Activated CD4-positive, alpha-beta T cell treated with anti-CD3 and anti-CD28 coated beads for 24 hours (primary cell): ENCODE measurements around the gene VMP1.
A peak's percentile ranks its signal among the peaks of the same experiment; 100 is the strongest.

ENCODE experiments used
- DNase-seq, 2 donors: peaks; one replicate each; pipeline ENCODE4 v3.0.0-alpha.2; 2020; ENCODE audit warnings: low read depth in 2 of 2

The VMP1 gene

GRCh38 chr17:59707149-59707970, at the start of gene VMP1, which contains the start of gene PTRH2:
VMP1 (plus strand) TSS chr17:59707654; CDS start chr17:59731447, 23,793 bp downstream.
PTRH2 (minus strand) TSS chr17:59707430; CDS start chr17:59697978, 9,452 bp downstream.
- peak; percentile 83 to 90 for DNase-seq

DNA sequence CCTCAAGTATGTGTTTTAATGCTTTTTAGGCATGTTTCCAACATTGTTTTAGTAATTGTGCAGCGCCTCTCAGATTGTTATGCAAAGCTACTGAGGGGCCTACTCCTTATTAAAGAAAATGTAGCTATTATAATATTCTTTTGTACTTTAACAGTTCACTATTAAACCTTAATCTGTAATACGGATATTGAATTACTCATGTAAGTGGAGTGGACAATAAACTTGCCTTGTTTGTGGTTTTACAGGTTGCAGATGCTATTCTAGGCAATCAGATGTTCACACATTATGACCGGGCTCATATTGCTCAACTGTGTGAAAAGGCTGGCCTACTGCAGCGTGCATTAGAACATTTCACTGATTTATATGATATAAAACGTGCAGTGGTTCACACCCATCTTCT, 41.2 kb upstream of the VMP1 start:
- DNase-seq = no peak

GRCh38 chr17:59668816-59669215, 38.6 kb upstream of the VMP1 start:
- no peak for DNase-seq

DNA sequence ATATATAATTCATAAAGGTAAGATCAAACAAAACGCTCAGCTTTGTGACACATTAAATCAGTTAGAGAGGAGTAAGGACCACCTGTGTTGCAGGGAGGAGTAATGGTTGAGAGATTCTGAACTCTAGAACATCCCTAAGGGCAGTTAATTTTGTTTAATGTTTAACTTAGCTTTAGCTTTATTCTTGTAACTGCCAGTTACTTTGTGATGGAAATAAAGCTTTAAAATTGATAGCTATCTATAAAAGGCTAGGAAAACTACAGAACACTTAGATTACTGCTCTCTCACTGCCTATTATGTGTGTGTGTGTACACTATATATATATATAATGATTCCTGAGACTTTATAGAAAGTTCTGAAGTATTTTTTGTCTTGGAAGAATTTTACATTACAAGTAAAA, 38.0 kb upstream of the VMP1 start:
- no peak for DNase-seq

GRCh38 chr17:59669944-59670343, 37.5 kb upstream of the VMP1 start:
- DNase-seq = no peak

DNA sequence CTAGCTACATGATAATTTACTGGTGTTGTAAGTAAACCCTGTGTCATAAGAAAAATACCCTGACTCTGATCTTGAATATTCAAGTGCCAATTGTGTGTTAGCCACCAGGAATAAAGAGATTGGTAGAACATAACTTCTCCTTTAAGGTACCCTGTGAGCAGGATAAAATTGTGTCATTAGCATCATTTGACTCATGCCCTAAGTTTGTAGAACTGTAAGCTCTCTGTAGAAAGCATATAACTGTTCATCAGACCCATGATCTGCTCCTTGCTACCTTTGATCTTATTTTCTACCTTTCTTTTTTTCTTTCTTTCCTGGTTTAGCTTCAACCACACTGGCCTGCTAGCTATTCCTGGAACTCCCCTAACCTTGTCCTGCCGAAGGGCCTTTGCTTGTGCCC, 36.1 kb upstream of the VMP1 start:
- DNase-seq = no peak

DNA sequence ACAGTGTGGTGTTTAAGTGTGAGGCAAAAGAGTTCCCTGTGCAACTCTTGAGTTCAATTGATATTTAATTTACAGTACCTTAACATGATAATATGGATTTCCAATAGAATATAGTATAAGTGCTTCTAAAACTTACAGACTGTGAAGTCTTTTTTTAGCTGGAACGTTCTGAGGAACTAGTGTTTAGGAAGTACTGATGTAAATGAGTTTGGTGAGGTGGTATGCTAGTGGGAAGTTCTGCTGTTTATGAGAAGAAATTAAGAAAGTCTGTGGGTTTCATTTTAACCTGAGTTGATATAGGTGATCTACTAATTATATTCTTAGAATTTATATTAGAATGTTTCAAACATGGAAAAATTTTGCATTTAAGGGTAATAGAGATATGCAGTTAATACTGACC, 32.2 kb upstream of the VMP1 start:
- DNase-seq = no peak

- DNase-seq = no peak
Measured at GRCh38 chr17:59676716-59677115, 30.7 kb upstream of the VMP1 start.

- DNase-seq = no peak
Measured at GRCh38 chr17:59678918-59679317, 28.5 kb upstream of the VMP1 start.

- no peak for DNase-seq
Measured at GRCh38 chr17:59680314-59680713, 27.1 kb upstream of the VMP1 start.

DNA sequence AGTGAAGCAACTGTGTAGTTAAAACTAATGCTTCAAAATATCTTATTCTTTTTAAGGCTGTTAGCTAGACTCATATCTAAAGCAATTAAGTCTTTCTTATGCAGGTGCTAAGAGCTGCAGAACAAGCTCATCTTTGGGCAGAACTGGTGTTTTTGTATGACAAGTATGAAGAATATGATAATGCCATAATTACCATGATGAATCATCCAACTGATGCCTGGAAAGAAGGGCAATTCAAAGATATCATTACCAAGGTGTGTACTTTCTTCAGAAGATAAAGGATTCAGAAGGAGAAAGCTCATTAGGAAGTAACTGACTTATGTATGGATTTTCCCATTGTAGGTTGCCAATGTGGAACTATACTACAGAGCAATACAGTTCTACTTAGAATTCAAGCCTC, 24.2 kb upstream of the VMP1 start:
- no peak for DNase-seq

- no peak for DNase-seq
Measured at GRCh38 chr17:59684967-59685366, 22.5 kb upstream of the VMP1 start.

DNA sequence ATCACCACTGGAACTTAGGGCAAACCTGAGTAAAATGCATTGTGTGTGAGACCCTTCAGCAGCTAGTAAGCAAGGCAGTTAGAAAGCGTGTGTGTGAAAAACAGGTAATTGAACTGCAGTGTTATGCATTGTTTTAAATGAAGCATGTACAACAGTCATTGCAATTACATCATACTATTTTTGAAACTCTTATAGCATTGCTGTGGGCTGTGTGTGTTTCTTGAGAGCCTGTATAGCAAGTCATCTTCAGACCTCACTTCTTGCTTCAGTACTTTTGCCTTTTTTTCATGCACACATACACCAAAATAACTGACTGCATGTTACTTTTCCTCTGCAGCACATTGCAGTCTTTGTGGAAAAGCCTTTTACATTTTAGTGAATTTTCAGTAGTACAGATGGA, 19.4 kb upstream of the VMP1 start:
- DNase-seq = no peak

GRCh38 chr17:59688496-59688895, 19.0 kb upstream of the VMP1 start:
- DNase-seq = no peak

- DNase-seq = no peak
Measured at GRCh38 chr17:59693582-59693981, 13.9 kb upstream of the VMP1 start.

DNA sequence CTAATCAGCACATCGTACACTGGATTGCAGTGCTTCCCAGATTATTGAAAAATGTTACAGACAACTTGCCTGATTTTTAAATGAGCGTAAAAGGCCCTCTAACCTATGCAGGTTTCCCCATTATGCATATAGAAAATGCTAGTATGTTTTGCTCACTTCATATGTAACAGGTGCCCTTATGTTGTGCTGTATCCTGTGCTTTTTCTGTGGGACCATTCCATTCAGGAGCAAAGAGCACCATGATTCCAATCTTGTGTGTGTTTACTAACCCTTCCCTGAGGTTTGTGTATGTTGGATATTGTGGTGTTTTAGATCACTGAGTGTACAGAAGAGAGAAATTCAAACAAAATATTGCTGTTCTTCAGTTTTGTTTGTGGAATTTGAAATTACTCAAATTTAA, 13.1 kb upstream of the VMP1 start:
- no peak for DNase-seq

DNA sequence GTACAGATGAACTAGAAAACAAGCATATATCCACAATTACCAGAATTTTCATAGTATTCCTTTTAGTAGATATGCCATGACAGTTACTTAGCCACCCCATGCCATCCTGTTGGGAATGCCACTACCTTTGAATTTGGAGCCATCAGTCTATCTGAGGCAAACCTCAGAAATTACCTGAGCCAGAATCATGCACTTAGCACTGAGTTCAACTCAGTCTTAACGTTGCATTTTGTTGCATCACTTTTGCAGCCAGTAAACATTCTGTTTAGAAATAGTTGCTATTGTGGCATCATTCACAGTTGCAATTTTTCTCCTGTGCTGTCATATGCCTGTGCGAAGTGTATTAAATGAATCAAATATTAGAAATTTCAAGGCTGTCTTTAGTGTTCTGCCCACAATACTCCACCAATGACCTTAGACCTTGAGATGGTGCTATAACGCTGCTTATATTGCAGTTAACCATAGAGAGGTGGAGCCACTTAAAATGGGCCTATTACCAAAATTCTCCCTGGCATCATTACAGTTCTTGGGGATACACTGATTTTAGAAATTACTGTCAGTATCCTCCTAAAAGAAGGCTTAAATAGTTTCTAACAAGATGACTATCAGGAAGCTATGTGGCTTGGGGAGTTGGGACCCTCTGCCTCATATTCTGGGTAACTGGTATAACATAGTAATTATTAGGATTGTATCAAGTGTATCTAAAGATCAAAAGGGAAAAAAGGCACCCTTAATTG, 11.3 kb upstream of the VMP1 start:
- no peak for DNase-seq

DNA sequence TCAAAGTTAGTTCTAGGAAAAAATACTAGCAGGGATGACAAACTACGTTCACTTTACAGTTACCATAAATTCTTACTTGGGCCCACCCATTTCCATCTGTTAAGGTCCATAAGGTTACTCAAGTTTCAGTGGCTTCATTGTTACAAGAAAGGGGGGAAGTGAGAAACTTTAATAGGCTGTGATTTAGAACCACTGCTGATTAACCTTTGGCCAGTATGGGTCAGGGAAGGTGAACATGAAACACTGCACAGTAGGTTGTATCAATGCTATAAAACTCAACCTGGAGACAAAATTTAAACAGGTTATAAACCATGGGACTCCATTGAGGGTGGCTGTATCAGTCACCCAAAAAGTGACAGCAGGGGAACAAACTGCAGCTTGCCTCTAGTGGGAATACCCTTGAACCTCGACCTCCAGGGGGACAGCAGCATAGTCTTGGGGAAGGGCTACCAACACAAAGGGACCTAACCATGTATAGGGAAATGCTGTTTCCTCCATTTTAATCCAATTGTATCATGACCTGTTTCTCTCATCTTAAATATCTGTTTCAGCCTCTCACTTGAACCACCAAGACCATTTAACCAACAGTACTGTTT, 10.7 kb upstream of the VMP1 start:
- no peak for DNase-seq

GRCh38 chr17:59698143-59698542, 9.3 kb upstream of the VMP1 start:
- DNase-seq = no peak

DNA sequence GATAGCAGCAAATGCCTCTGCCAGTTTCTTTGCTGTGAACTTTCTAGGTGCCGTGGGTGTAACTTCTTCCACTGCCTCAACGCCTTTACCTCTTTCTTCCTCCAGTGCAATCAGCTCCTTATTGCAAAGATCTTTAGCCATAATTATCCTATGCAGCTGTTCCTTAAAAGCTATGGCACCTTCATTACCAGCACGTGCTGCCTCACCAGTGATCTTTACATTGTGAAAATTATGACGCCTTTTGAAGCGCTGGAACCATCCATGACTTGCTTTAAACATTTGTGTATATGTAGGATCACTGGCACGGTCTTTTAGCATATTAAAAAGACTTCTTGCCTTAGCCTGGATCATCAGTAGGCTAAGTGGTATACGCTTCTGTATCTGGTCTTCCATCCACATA, 8.2 kb upstream of the VMP1 start:
- no peak for DNase-seq

DNA sequence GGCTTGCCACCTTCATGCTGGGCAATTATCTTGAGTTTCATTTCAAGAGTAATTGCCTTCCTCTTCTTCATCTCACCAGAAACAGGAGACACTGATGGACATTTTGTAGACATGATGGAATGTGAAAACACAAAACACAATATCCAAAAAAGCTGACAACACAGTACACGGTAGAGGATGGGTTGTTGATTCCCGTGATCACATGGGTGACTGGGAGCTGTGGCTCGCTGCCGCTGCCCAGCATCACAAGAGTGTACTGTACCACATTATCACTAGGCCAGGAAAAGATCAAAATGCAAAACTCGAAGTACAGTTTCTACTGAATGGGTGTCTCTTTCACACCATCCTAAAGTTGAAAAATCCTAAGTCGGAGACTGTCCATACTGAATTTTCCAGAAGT, 7.7 kb upstream of the VMP1 start:
- DNase-seq = no peak

DNA sequence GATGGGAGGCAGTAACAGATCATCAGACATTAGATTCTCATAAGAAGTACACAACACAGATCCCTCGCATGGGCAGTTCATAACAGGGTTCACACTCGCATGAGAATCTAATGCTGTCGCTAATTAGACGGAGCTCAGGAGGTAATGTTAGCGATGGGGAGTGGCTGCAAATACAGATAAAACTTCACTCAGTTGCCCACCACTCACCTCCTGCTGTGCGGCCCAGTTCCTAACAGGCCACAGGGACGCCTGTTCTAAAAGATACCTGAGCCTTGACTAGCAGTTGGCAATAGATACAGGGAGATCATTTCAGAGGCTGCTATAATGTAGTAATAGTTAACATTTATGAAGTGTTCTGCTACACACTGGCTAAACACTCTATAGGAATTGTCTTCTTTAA, 5.2 kb upstream of the VMP1 start:
- no peak for DNase-seq

DNA sequence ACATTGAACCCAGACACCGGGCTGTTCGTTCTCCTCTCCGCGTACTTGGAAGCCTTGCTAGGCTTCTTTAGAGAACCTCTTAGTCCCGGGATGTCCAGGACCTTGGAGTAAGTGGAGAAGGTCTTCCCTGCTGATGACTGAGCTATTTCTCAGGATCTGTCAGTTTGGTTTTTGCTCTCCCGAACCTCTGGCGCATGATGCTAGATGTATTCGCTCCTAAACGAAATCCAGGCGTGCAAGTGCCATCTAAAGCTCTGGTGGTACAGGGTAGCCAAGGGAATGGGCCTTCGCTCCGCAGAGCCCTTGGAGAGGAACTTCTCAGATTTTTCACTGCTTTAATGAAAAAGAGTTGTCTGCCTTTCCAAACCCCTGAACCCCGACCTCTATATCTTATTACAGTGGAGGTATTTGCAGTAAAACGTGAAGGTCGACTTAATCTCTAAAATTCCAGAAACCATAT, 547 bp downstream of the VMP1 start:
- DNase-seq = no peak
